GM18517 (cell line): ENCODE measurements around the gene ANKS4B.
"Not testable (repeated sequence)": the region's sequence is repeated elsewhere in the genome, so short reads cannot be mapped to it uniquely, and the experiment has no call there.

Source experiments
- ATAC-seq: cut with Tn5 transposase; IDR thresholded peaks from one replicate; pipeline ENCODE4 v1.9.1; 2021; ENCODE audit warnings: mild to moderate bottlenecking, moderate library complexity; ENCODE audit not compliant: unreplicated experiment

Gene ANKS4B

DNA sequence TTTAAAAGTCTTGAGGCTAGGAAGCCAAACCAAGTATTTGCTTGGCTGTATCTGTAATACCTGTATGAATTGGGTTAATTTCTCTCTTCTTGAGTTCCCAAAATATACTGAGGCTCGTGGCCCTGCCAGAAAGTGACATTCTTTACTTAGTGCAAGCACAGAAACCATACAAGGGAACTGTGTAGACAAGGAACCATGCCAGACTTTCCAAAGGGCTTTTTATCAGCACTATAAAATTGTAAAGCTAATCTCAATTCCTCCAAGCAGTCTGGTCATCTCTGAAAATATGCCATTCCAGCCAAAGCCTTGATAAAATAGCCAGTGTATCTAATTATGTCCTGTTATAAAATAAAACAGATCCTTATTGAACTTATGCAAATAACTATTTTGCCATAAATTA lies 51.8 kb downstream of the ANKS4B start:
- no peak for ATAC-seq

DNA sequence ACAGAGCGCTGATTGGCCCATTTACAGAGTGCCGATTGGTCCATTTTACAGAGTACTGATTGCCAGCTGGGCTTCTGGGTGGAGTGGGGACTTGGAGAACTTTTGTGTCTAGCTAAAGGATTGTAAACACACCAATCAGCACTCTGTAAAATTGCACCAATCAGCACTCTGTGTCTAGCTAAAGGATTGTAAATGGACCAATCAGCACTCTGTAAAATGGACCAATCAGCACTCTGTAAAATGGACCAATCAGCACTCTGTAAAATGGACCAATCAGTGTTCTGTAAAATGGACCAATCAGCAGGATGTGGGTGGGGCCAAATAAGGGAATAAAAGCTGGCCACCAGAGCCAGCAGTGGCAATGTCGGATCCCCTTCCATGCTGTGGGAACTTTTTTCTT lies 56.3 kb downstream of the ANKS4B start:
- ATAC-seq, result not testable (repeated sequence)

DNA sequence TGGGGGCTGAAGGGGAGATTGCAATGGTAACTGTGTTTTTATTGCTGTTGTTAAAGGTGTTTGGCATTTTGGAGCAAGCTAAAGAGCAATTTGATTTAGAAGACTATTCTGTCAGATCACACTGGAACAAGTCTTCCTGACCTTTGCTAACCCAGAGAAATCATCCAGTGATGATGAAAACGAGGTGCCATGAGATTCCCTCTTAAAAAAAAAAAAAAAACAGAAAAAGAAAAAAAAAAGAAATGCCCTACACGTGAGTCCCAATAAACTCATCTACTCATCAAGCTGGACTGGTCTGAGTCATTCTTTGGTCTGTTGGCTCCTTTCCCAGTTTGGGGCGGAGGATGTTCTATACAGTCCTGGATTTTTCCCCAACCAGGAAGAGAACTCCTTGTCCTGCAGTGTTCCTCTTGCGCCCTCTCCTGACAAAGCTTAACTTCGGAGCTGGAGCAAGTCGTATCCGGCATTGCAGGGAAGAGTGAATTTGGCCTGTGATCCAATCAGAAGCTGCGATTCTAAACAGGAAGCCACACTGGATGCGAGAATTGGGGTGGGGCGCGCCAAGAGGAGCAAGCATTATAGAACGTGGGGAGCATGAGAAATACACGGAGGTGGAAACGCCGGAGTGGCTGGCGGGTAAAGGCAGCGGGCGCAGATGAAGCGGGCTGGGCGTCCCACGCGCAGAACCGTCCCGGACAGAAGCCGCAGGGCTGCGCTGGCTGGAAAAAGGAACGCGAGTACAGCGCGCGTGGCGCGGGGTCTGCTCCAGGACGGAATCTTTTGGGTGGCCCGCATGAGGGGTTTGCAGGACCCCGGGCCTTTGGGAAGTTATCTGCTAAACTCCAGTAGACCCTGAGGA lies 67.0 kb downstream of the ANKS4B start:
- ATAC-seq, result peak; percentile 42

DNA sequence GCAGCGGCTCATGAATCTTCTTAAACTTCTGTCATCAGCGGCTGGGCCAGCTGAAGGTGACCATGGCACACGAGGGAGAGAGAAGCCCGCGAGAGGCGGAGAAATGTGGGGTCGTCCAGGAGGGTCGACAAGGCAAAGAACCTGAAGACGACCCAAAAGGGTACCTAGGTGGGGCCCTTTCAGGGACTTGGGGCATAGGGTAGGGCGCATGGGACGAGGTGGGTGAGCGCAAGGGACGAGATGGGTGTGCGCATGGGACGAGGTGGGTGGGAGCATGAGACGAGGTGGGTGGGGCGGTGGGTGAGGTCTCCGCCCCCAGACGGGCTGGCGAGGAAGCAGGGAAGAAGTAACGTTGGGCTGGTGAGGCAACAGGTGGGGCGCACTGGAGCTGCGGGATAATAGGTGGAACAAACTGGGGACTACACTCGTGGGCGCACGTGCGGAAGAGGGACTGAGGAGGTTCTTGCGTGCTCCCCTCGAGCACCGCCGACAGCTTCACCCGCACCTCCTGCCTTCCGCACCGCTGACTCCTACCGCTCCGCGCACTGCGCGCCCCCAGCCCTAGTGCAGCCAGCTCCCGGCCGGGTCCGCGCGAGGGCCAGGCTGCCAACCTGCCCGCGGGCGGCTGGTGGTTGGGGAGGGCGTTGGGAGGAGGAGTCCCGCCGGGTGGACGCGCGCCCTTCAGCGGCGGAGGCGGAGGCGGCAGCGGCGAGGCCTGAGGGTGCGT lies 67.8 kb downstream of the ANKS4B start:
- ATAC-seq, result peak; percentile 55

DNA sequence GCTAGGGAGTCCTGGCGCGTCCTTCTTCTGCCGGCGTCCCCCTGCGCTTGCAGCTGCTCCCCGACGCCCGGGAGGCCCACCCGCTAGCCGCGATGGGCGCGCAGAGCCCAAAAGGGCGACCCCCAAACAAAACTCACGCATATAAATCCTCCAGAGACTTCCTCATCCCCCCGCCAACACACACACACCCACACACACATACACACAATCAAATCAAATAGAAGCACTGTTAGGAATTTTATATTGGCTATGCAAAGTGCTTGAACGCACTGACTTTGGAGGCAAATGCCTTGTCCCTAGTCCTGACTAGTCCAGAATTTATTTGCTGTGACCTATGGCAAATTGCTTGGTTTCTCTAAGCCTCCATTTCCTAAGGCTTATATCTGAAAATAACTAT lies 68.4 kb downstream of the ANKS4B start:
- ATAC-seq, result no peak

DNA sequence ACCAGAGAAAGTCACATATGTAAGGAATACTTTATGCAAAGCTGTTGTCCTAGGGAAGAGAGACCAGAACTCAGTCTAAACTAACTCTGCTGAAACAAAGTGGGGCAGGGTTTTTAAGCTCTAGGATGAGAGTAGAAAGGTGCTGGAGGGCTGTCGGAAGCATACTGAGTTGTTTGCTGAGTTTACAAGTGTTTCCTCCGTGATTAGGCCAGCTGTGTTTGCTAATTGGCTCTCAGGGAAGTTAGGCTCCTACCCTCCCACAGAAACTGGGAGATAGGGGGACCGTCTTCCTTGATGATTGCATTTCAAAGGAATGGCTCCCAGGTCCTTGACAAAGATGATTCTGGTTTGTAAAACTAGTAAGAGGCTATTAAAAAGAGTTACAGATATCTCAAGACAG lies 69.0 kb downstream of the ANKS4B start:
- ATAC-seq, result no peak

DNA sequence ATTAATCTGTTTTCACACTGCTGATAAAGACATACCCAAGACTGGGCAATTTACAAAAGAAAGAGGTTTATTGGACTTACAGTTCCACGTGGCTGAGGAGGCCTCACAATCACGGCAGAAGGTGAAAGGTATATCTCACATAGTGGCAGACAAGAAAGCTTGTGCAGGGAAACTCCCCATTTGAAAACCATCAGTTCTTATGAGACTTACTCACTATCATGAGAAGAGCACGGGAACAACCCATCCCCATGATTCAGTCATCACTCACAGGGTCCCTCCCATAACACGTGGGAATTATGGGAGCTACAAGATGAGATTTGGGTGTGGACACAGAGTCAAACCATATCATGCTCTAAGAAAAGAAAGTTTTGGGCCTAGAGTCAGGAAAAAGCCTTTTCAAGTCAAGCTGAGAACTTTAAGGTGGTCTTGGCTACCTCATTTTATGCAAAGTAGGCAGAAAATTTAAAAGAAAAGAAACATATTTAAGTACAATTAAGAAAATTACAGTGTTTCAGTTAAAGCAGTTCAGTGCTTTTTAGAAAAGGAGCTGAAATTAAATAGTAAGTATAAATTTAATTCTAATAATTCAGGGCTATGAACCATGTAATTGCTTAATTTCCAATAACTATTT lies 69.5 kb downstream of the ANKS4B start:
- ATAC-seq, result no peak
